ENCODE data around the gene ARHGAP42. TPM values are rescaled to one million over a fixed set of nuclear protein-coding genes. Genes with fewer than 3 reads are reported as not detected.

The ARHGAP42 gene
- total and polyA plus RNA-seq, 2 experiments from 2014 or later = 0.74 to 2.7 TPM

GRCh38 chr11:100640071-100640470 is 47.0 kb upstream of the ARHGAP42 start:
- Histone ChIP-seq H3K36me3 (ENCODE audit: low read depth) (no peaks in the 10 kb centered on the region), H3K4me1 (ENCODE audit: insufficient read depth) (no peaks in the 10 kb centered on the region), H3K9me2 (ENCODE audit: insufficient read depth) (no peaks in the 10 kb centered on the region), H3K9ac (no peak overlapping the region), H3K9me3 (ENCODE audit: low read depth) (no peaks in the 10 kb centered on the region), H3K79me2 (ENCODE audit: insufficient read depth) (no peaks in the 10 kb centered on the region), H3K4me2 (ENCODE audit: unreplicated experiment) (no peak overlapping the region), H3F3A (ENCODE audit: insufficient read depth) (no peaks in the 10 kb centered on the region), H3K4me3 (no peak overlapping the region), H3K27ac (no peak overlapping the region), H2AFZ (no peak overlapping the region), H4K20me1 (ENCODE audit: insufficient read depth) (no peaks in the 10 kb centered on the region), H3K27me3 (replicated peaks; ENCODE audit: insufficient read depth) (peaks cover 5% of the 10 kb centered on the region; the same call in 1 of the 2 replicates)
- TF ChIP-seq EZH2phosphoT487 (IDR thresholded peaks at IDR 0.05; ENCODE audit: insufficient read depth, low read depth) (no peak), EZH2 (IDR thresholded peaks at IDR 0.05; ENCODE audit: insufficient read depth, poor library complexity, severe bottlenecking) (no peak)
- 65 to 66% methylated on average over 2 of the region's 2 CpGs for WGBS, 2 experiments (ENCODE audit: low coverage in 1 of 2, low lambda C conversion rate in 2 of 2, missing lambda C conversion rate in 2 of 2)
- no peak for DNase-seq
- in situ Hi-C loops (cut with MboI) = no loop called here

- DNase-seq = no peak
- Histone ChIP-seq H3K79me2 (ENCODE audit: insufficient read depth) (no peaks in the 10 kb centered on the region), H3K27ac (no peak overlapping the region), H3K9ac (no peak overlapping the region), H4K20me1 (ENCODE audit: insufficient read depth) (no peaks in the 10 kb centered on the region), H3K4me1 (ENCODE audit: insufficient read depth) (no peaks in the 10 kb centered on the region), H3K9me2 (ENCODE audit: insufficient read depth) (no peaks in the 10 kb centered on the region), H3K4me2 (ENCODE audit: unreplicated experiment) (no peak overlapping the region), H3K9me3 (ENCODE audit: low read depth) (no peaks in the 10 kb centered on the region), H3K36me3 (ENCODE audit: low read depth) (no peaks in the 10 kb centered on the region), H3K27me3 (replicated peaks; ENCODE audit: insufficient read depth) (peaks cover 8% of the 10 kb centered on the region; the same call in 1 of the 2 replicates), H3F3A (ENCODE audit: insufficient read depth) (no peaks in the 10 kb centered on the region), H2AFZ (no peak overlapping the region), H3K4me3 (no peak overlapping the region)
- WGBS, 2 experiments (ENCODE audit: low coverage in 1 of 2, low lambda C conversion rate in 2 of 2, missing lambda C conversion rate in 2 of 2) = 20 to 36% methylated on average over 1 of the region's 1 CpG
- no peak for TF ChIP-seq EZH2phosphoT487 (IDR thresholded peaks at IDR 0.05; ENCODE audit: insufficient read depth, low read depth)
- in situ Hi-C loops (cut with MboI) = no loop called here
Observed at GRCh38 chr11:100640646-100641045, 46.4 kb upstream of the ARHGAP42 start.

- Histone ChIP-seq H3K9me3 (ENCODE audit: low read depth) (no peaks in the 10 kb centered on the region), H3F3A (ENCODE audit: insufficient read depth) (no peaks in the 10 kb centered on the region), H3K9me2 (ENCODE audit: insufficient read depth) (no peaks in the 10 kb centered on the region), H3K27me3 (replicated peaks; ENCODE audit: insufficient read depth) (peaks cover 8% of the 10 kb centered on the region; the same call in 1 of the 2 replicates), H3K79me2 (ENCODE audit: insufficient read depth) (no peaks in the 10 kb centered on the region), H3K4me2 (ENCODE audit: unreplicated experiment) (no peak overlapping the region), H3K9ac (no peak overlapping the region), H3K36me3 (ENCODE audit: low read depth) (no peaks in the 10 kb centered on the region), H3K4me3 (no peak overlapping the region), H3K27ac (no peak overlapping the region), H2AFZ (no peak overlapping the region), H3K4me1 (ENCODE audit: insufficient read depth) (no peaks in the 10 kb centered on the region), H4K20me1 (ENCODE audit: insufficient read depth) (no peaks in the 10 kb centered on the region)
- in situ Hi-C loops (cut with MboI) = no loop called here
- TF ChIP-seq EZH2 (IDR thresholded peaks at IDR 0.05; ENCODE audit: insufficient read depth, poor library complexity, severe bottlenecking) = no peak
- TF ChIP-seq EZH2phosphoT487 (IDR thresholded peaks at IDR 0.05; ENCODE audit: insufficient read depth, low read depth) = no peak
- DNase-seq = no peak
- WGBS, 2 experiments (ENCODE audit: low coverage in 1 of 2, low lambda C conversion rate in 2 of 2, missing lambda C conversion rate in 2 of 2) = 81 to 88% methylated on average over 5 of the region's 5 CpGs
Observed at GRCh38 chr11:100641456-100641855, 45.6 kb upstream of the ARHGAP42 start.

- Histone ChIP-seq H3K27ac (no peak overlapping the region), H3F3A (ENCODE audit: insufficient read depth) (no peaks in the 10 kb centered on the region), H3K9ac (no peak overlapping the region), H3K4me1 (ENCODE audit: insufficient read depth) (no peaks in the 10 kb centered on the region), H3K9me2 (ENCODE audit: insufficient read depth) (no peaks in the 10 kb centered on the region), H3K9me3 (ENCODE audit: low read depth) (no peaks in the 10 kb centered on the region), H3K79me2 (ENCODE audit: insufficient read depth) (no peaks in the 10 kb centered on the region), H4K20me1 (ENCODE audit: insufficient read depth) (no peaks in the 10 kb centered on the region), H3K27me3 (replicated peaks; ENCODE audit: insufficient read depth) (peaks cover 8% of the 10 kb centered on the region; the same call in 1 of the 2 replicates), H3K4me3 (no peak overlapping the region), H2AFZ (no peak overlapping the region), H3K36me3 (ENCODE audit: low read depth) (no peaks in the 10 kb centered on the region), H3K4me2 (ENCODE audit: unreplicated experiment) (no peak overlapping the region)
- TF ChIP-seq EZH2 (IDR thresholded peaks at IDR 0.05; ENCODE audit: insufficient read depth, poor library complexity, severe bottlenecking) (no peak), EZH2phosphoT487 (IDR thresholded peaks at IDR 0.05; ENCODE audit: insufficient read depth, low read depth) (no peak)
- 34 to 36% methylated on average over 2 of the region's 2 CpGs for WGBS, 2 experiments (ENCODE audit: low coverage in 1 of 2, low lambda C conversion rate in 2 of 2, missing lambda C conversion rate in 2 of 2)
- in situ Hi-C loops (cut with MboI) = no loop called here
- no peak for DNase-seq
Observed at GRCh38 chr11:100646545-100646944, 40.5 kb upstream of the ARHGAP42 start.

GRCh38 chr11:100647861-100648260 is 39.2 kb upstream of the ARHGAP42 start:
- in situ Hi-C loops (cut with MboI) = no loop called here
- WGBS, 2 experiments (ENCODE audit: low coverage in 1 of 2, low lambda C conversion rate in 2 of 2, missing lambda C conversion rate in 2 of 2) = 51 to 56% methylated on average over 2 to 4 of the region's 4 CpGs
- Histone ChIP-seq H3K9ac (no peak overlapping the region), H3K4me2 (ENCODE audit: unreplicated experiment) (no peak overlapping the region), H3K9me3 (ENCODE audit: low read depth) (no peaks in the 10 kb centered on the region), H3K27me3 (replicated peaks; ENCODE audit: insufficient read depth) (peaks cover 8% of the 10 kb centered on the region; the same call in 1 of the 2 replicates), H4K20me1 (ENCODE audit: insufficient read depth) (no peaks in the 10 kb centered on the region), H2AFZ (no peak overlapping the region), H3K4me3 (no peak overlapping the region), H3K36me3 (ENCODE audit: low read depth) (no peaks in the 10 kb centered on the region), H3K4me1 (ENCODE audit: insufficient read depth) (no peaks in the 10 kb centered on the region), H3K9me2 (ENCODE audit: insufficient read depth) (no peaks in the 10 kb centered on the region), H3K79me2 (ENCODE audit: insufficient read depth) (no peaks in the 10 kb centered on the region), H3F3A (ENCODE audit: insufficient read depth) (no peaks in the 10 kb centered on the region), H3K27ac (no peak overlapping the region)
- no peak for DNase-seq
- TF ChIP-seq EZH2phosphoT487 (IDR thresholded peaks at IDR 0.05; ENCODE audit: insufficient read depth, low read depth) (no peak), EZH2 (IDR thresholded peaks at IDR 0.05; ENCODE audit: insufficient read depth, poor library complexity, severe bottlenecking) (no peak)
